MM.1S (cell line): ENCODE measurements around the gene CELF2.

Experiments used
- CTCF ChIP-seq: fragments of 300-600 bp; sonication (generic); IDR thresholded peaks from 2 replicates; pipeline ENCODE4 v1.5.1; 2016; ENCODE audit warnings: antibody characterized with exemption, low read length, mixed read lengths
- EZH2 ChIP-seq: fragments of 300-600 bp; sonication (generic); optimal IDR thresholded peaks from 2 replicates; pipeline ENCODE3; 2017; ENCODE audit warnings: low read depth, mild to moderate bottlenecking, antibody characterized with exemption, low read length, mixed read lengths
- EZH2phosphoT487 ChIP-seq: fragments of 300-600 bp; sonication (generic); IDR thresholded peaks from 2 replicates; pipeline ENCODE4 v1.6.1; 2018; ENCODE audit warnings: antibody characterized with exemption, low read length

GRCh38 chr10:10985361-10985760 is 32.3 kb upstream of the CELF2 start:
- TF ChIP-seq EZH2 (no peak), CTCF (no peak), EZH2phosphoT487 (no peak)
